GM10266 (cell line): ENCODE measurements around the gene SGPP1.

Source experiments
- DNase-seq: peaks from one replicate; pipeline ENCODE4 v3.0.0; 2012; ENCODE audit errors: extremely low spot score
- TF ChIP-seq, protein P1 (sequence below): IDR thresholded peaks from 2 replicates; pipeline ENCODE4 v1.5.1; 2012; ENCODE audit warnings: mild to moderate bottlenecking, low read depth; ENCODE audit not compliant: control insufficient read depth, insufficient read depth; ENCODE audit errors: missing control alignments

SGPP1 gene

DNA sequence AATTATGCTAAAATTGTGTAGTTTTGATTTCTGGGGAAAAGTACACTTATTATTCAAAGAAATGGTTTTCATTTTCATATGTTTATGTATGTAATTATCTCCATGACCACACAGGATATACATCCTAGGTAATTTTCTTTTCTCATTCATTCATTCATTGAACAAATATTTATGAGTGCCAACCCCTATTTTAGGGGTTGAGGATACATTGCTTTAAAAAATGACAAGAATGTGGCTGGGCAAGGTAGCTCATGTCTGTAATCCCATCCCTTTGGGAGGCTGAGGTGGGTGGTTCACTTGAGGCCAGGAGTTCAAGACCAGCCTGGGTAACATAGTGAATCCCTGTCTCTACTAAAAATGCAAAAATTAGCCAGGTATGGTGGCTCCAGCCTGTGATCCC lies 40.9 kb downstream of the SGPP1 start:
- TF ChIP-seq, protein P1, sequence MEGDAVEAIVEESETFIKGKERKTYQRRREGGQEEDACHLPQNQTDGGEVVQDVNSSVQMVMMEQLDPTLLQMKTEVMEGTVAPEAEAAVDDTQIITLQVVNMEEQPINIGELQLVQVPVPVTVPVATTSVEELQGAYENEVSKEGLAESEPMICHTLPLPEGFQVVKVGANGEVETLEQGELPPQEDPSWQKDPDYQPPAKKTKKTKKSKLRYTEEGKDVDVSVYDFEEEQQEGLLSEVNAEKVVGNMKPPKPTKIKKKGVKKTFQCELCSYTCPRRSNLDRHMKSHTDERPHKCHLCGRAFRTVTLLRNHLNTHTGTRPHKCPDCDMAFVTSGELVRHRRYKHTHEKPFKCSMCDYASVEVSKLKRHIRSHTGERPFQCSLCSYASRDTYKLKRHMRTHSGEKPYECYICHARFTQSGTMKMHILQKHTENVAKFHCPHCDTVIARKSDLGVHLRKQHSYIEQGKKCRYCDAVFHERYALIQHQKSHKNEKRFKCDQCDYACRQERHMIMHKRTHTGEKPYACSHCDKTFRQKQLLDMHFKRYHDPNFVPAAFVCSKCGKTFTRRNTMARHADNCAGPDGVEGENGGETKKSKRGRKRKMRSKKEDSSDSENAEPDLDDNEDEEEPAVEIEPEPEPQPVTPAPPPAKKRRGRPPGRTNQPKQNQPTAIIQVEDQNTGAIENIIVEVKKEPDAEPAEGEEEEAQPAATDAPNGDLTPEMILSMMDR: no peak
- DNase-seq: no peak

DNA sequence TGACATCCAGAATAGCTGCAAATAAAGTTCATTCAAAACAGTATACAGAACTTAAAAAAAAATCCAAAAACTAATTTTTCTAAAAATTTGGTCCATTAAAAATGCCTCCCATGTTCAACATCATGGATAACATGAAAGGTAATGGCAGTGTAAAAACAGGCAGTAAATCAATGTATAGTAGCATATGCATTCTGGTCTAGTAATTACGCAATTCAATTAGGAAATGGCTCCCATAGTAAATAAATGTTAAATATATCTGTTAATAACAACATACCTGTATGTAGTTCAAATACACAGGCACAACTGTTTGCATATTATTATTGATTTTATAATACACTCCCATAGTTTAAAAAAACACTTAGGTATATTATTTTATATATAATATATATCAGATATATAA lies 42.5 kb downstream of the SGPP1 start:
- DNase-seq: no peak

DNA sequence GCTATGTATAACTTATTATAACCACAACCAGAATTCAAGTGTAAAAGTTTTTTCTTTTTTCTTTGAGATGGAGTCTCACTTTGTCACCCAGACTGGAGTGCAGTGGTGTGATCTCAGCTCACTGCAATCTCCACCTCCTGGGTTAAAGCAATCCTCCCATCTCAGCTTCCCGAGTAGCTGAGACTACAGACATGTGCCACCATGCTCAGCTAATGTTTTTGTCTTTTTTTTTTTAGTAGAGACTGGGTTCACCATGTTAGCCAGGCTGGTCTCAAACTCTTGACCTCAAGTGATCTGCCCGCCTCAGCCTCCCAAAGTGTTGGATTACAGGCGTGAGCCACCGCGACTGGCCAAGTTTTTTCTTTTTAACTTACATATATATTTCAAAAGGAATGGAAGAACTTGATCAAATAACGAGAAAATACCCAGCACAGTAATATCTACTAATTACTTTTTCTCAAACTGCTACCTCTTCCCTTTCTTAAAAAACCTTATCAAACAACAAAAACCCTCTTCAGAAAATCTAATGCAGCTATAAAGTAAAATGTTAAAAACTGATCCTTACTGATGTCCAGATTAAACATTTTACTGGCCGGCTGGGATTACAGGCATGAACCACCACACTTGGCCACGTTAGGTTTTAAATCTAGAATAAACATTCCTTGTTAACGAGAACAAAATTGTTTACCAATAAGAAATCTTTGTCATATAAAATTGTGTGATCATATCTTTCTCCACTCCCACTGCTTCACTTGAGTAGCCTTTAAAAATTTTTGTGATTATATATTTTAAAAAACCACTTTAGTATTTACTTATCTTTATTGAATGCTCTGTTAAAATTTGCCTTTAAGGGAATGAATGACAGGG lies 44.9 kb downstream of the SGPP1 start:
- no peak for DNase-seq
- TF ChIP-seq, protein P1: no peak

More for the DNA sequence above, 42.5 kb downstream of the SGPP1 start:
- TF ChIP-seq, protein P1: no peak

DNA sequence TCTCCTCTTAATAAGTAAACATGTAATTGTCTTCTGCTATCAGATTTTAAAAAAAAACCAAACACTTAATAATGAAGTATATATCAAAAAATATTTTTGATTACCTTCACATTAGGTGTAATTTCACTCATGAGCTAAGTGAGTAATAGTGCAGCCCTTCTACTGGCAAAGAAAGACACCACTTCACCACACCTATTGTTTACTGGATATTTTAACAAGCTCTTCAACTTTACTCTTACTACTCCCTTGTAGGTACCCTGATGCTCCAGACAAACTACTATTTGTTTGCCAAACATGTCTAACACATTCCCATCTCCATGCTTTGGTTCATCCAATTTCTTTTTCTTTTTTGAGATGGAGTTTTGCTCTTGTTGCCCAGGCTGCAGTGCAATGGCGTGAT lies 49.3 kb downstream of the SGPP1 start:
- TF ChIP-seq, protein P1: no peak
- no peak for DNase-seq

DNA sequence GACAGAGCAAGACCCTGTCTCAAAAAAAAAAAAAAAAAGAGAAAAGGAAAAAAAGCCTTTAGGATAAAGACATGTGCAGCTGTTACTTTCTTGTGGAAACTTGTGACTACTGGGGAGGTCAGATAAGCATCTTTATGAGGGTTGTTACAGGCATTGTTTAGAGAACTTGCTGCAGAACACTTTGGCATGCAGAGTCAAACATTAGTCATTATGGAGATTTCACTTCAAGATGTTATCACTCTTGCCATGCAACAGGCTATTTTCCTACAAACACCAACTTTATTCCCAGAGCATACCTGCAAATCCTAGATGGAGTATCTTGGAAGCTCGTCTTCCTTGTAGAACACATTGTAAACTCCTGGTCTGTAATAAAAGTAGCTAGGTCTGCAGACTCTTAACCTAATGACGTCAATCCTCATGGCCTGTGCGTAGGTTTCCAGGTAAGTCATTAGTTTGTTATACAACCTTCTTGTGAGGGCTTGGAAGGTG lies 49.9 kb downstream of the SGPP1 start:
- DNase-seq: no peak
- TF ChIP-seq, protein P1: no peak

DNA sequence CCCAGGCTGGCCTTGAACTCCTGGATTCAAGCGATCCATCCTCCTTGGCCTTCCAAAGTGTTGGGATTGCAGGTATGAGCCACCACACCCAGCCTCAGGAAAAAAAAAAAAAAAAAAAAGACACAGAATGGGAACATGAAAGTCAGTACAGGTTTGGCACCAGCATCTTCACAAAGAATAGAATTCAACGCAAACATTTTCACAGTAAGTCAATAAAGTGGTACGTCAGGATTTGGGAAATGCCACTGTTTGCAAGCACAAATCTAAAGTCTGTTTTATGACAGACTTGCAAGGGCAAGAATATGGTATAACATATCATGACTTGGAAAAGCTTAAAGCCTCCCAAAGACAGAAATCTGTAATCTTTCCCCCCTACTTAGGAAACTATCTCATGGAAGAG lies 51.2 kb downstream of the SGPP1 start:
- TF ChIP-seq, protein P1: no peak
- DNase-seq: no peak

DNA sequence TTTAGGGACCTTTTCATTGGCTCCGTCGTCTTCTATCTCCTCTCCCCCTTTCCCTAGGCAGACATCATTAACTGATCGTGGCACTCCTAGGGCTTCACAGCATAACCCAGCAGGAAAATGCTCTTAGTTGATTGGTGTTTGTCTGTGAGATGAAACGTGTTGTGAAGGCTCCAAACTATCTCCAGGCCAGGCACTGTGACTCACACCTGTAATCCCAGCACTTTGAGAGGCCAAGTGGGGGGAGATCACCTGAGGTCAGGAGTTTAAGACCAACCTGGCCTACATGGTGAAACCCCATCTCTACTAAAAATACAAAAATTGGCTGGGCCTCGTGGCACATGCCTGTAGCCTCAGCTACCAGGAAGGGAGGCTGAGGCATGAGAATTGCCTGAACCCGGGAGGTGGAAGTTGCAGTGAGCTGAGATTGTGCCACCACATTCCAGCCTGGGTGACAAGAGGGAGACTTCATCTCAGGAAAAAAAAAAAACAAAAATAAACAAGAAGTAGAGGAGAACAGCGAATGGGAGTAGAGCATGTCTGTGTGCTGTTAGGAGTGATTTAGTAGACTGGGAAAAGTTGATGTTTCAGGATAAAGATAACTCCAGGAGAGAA lies 53.9 kb downstream of the SGPP1 start:
- DNase-seq: no peak
- TF ChIP-seq, protein P1: no peak
